ENCODE measurements around the gene ZNF396. TPM values are rescaled to one million over a fixed set of nuclear protein-coding genes. Genes with fewer than 3 reads are reported as not detected.

The ZNF396 gene
- total and polyA plus RNA-seq, 4 donors = 0.60 to 1.2 (median 0.99) TPM

DNA sequence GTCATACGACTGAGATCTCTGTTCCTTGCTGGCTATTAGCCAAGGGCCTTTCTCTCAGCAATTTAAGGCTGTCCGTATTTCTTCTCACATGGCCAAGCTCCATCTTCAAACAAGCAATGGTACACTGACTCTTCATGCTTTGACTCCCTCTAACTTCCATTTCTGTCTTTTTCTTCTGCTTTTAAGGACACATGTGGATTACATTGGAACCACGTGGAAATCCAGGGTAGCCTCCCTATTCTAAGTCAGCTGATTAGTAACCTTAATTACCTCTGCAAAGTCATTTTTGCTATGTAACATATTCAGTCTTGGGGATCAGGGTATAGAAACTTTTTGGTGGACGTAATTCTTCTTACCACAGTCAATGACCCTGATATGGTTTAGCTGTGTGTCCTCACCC, 41.5 kb upstream of the ZNF396 start:
- no peak for TF ChIP-seq NR2F2 (IDR thresholded peaks at IDR 0.05)
- TF ChIP-seq, protein P1, sequence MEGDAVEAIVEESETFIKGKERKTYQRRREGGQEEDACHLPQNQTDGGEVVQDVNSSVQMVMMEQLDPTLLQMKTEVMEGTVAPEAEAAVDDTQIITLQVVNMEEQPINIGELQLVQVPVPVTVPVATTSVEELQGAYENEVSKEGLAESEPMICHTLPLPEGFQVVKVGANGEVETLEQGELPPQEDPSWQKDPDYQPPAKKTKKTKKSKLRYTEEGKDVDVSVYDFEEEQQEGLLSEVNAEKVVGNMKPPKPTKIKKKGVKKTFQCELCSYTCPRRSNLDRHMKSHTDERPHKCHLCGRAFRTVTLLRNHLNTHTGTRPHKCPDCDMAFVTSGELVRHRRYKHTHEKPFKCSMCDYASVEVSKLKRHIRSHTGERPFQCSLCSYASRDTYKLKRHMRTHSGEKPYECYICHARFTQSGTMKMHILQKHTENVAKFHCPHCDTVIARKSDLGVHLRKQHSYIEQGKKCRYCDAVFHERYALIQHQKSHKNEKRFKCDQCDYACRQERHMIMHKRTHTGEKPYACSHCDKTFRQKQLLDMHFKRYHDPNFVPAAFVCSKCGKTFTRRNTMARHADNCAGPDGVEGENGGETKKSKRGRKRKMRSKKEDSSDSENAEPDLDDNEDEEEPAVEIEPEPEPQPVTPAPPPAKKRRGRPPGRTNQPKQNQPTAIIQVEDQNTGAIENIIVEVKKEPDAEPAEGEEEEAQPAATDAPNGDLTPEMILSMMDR (IDR thresholded peaks at IDR 0.05; ENCODE audit: low read depth, low read length, missing input control) = no peak
- no peak for TF ChIP-seq FOXA1 (IDR thresholded peaks at IDR 0.05)
- no peak for TF ChIP-seq YY1 (IDR thresholded peaks at IDR 0.05)
- TF ChIP-seq SP1 (IDR thresholded peaks at IDR 0.05) = no peak
- TF ChIP-seq REST (IDR thresholded peaks at IDR 0.05) = no peak
- TF ChIP-seq ZBTB33 (IDR thresholded peaks at IDR 0.05) = no peak
- no peak for TF ChIP-seq JUND (IDR thresholded peaks at IDR 0.05)
- TF ChIP-seq FOXA2 (IDR thresholded peaks at IDR 0.05) = no peak
- Histone ChIP-seq H3K27ac (ENCODE audit: low read depth in 1 of 2, low read length in 2 of 2) (no peak overlapping the region), H3K9ac (ENCODE audit: low read depth in 1 of 2, low read length in 2 of 2) (no peak overlapping the region), H3K4me3 (ENCODE audit: low read depth in 1 of 3, low read length in 3 of 3) (no peak overlapping the region), H3K36me3 (ENCODE audit: control insufficient read depth in 4 of 4, insufficient read depth in 3 of 4, low read depth in 1 of 4, low read length in 3 of 4) (no peaks in the 10 kb centered on the region), H3K27me3 (ENCODE audit: control insufficient read depth in 4 of 4, insufficient read depth in 4 of 4, low read length in 3 of 4) (no peaks in the 10 kb centered on the region), H3K9me3 (ENCODE audit: control insufficient read depth in 4 of 4, low read length in 3 of 4) (peaks cover 0 to 5% (median 1%) of the 10 kb centered on the region in 4 donors), H3K4me1 (ENCODE audit: control insufficient read depth in 4 of 4, insufficient read depth in 4 of 4, low read length in 3 of 4) (no peaks in the 10 kb centered on the region)
- no peak for DNase-seq (ENCODE audit: low spot score)
- WGBS = 88% methylated on average over 4 of the region's 4 CpGs

GRCh38 chr18:35417223-35417622, 40.1 kb upstream of the ZNF396 start:
- Histone ChIP-seq H3K4me3 (ENCODE audit: low read depth in 1 of 3, low read length in 3 of 3) (no peak overlapping the region), H3K4me1 (ENCODE audit: control insufficient read depth in 4 of 4, insufficient read depth in 4 of 4, low read length in 3 of 4) (no peaks in the 10 kb centered on the region), H3K27me3 (ENCODE audit: control insufficient read depth in 4 of 4, insufficient read depth in 4 of 4, low read length in 3 of 4) (no peaks in the 10 kb centered on the region), H3K27ac (ENCODE audit: low read depth in 1 of 2, low read length in 2 of 2) (no peak overlapping the region), H3K9ac (ENCODE audit: low read depth in 1 of 2, low read length in 2 of 2) (no peak overlapping the region), H3K9me3 (ENCODE audit: control insufficient read depth in 4 of 4, low read length in 3 of 4) (peaks cover 0 to 5% (median 1%) of the 10 kb centered on the region in 4 donors), H3K36me3 (ENCODE audit: control insufficient read depth in 4 of 4, insufficient read depth in 3 of 4, low read depth in 1 of 4, low read length in 3 of 4) (no peaks in the 10 kb centered on the region)
- WGBS = 59% methylated on average over 1 of the region's 1 CpG
- TF ChIP-seq GABPA (IDR thresholded peaks at IDR 0.05 in 1 of 2, conservative IDR thresholded peaks at IDR 0.05 in 1 of 2) = no peak
- no peak for TF ChIP-seq YY1 (IDR thresholded peaks at IDR 0.05)
- no peak for DNase-seq (ENCODE audit: low spot score)

GRCh38 chr18:35415511-35416073, 38.5 kb upstream of the ZNF396 start:
- H3K27me3 ChIP-seq (ENCODE audit: control insufficient read depth in 4 of 4, insufficient read depth in 4 of 4, low read length in 3 of 4) = no peaks in the 10 kb centered on the region
- no peak for DNase-seq (ENCODE audit: low spot score)
- H3K9me3 ChIP-seq (ENCODE audit: control insufficient read depth in 4 of 4, low read length in 3 of 4) = peaks cover 0 to 5% (median 1%) of the 10 kb centered on the region in 4 donors
- TF ChIP-seq RXRA (IDR thresholded peaks at IDR 0.05) (no peak), HNF4A (conservative IDR thresholded peaks at IDR 0.05) (no peak), RAD21 (IDR thresholded peaks at IDR 0.05) (no peak), REST (IDR thresholded peaks at IDR 0.05) (no peak), TAF1 (conservative IDR thresholded peaks at IDR 0.05) (no peak)
- TF ChIP-seq, protein P1 (IDR thresholded peaks at IDR 0.05; ENCODE audit: low read depth, low read length, missing input control) = no peak
- H3K4me3 ChIP-seq (ENCODE audit: low read depth in 1 of 3, low read length in 3 of 3) = no peak overlapping the region
- H3K4me1 ChIP-seq (ENCODE audit: control insufficient read depth in 4 of 4, insufficient read depth in 4 of 4, low read length in 3 of 4) = no peaks in the 10 kb centered on the region
- no peak overlapping the region for H3K9ac ChIP-seq (ENCODE audit: low read depth in 1 of 2, low read length in 2 of 2)
- no peaks in the 10 kb centered on the region for H3K36me3 ChIP-seq (ENCODE audit: control insufficient read depth in 4 of 4, insufficient read depth in 3 of 4, low read depth in 1 of 4, low read length in 3 of 4)
- WGBS = 70% methylated on average over 5 of the region's 5 CpGs
- no peak overlapping the region for H3K27ac ChIP-seq (ENCODE audit: low read depth in 1 of 2, low read length in 2 of 2)
